Ascending aorta (tissue), 2 donors: ENCODE data around the gene RABGAP1L. TPM values are rescaled to one million over a fixed set of nuclear protein-coding genes. Genes with fewer than 3 reads are reported as not detected.

Experiments
- DNase-seq, 2 donors: peaks; one replicate each; pipeline ENCODE4 v3.0.0-alpha.2; 2019; ENCODE audit warnings: low spot score in 2 of 2
- H3K27ac ChIP-seq, 2 donors: fragments of 200-600 bp; sonication (generic); one replicate each; pipeline ENCODE4 v1.5.1; 2016 to 2017; ENCODE audit warnings: mild to moderate bottlenecking in 1 of 2
- H3K27me3 ChIP-seq: fragments of 200-600 bp; sonication (generic); one replicate; pipeline ENCODE4 v1.5.1; 2017
- H3K36me3 ChIP-seq, 2 donors: fragments of 200-600 bp; sonication (generic); one replicate each; pipeline ENCODE4 v1.5.1; 2016
- H3K4me1 ChIP-seq, 2 donors: fragments of 200-600 bp; sonication (generic); one replicate each; pipeline ENCODE4 v1.5.1; 2016 to 2017; ENCODE audit warnings: mild to moderate bottlenecking in 1 of 2
- H3K4me3 ChIP-seq, 2 donors: fragments of 200-600 bp; sonication (generic); one replicate each; pipeline ENCODE4 v1.5.1; 2016 to 2017; ENCODE audit warnings: mild to moderate bottlenecking in 1 of 2
- H3K9me3 ChIP-seq, 2 donors: fragments of 200-600 bp; sonication (generic); one replicate each; pipeline ENCODE4 v1.5.1; 2016
- CTCF ChIP-seq, 3 experiments: fragments of 200-600 bp in 2 of 3; fragments of 450-650 bp in 1 of 3; sonication (generic) in 2 of 3; IDR thresholded peaks; one replicate each; pipeline ENCODE4 v1.5.1; 2016 to 2019; ENCODE audit warnings: antibody characterized with exemption in 3 of 3, mild to moderate bottlenecking in 1 of 3, moderate library complexity in 1 of 3
- intact Hi-C: fragments of 100-400 bp; cut with DNase I; formaldehyde crosslinking; loops from one replicate; pipeline ENCODE4 v1.15.1; 2023
- total RNA-seq: library from RNA; depleted of rRNA; stranded (reverse); fragments of >200 nt; gene quantifications from one replicate; pipeline ENCODE4 v1.1.0, GENCODE V29; 2016

Gene RABGAP1L
- total RNA-seq, 1 donor from 2014 or later: 48.4 TPM

DNA sequence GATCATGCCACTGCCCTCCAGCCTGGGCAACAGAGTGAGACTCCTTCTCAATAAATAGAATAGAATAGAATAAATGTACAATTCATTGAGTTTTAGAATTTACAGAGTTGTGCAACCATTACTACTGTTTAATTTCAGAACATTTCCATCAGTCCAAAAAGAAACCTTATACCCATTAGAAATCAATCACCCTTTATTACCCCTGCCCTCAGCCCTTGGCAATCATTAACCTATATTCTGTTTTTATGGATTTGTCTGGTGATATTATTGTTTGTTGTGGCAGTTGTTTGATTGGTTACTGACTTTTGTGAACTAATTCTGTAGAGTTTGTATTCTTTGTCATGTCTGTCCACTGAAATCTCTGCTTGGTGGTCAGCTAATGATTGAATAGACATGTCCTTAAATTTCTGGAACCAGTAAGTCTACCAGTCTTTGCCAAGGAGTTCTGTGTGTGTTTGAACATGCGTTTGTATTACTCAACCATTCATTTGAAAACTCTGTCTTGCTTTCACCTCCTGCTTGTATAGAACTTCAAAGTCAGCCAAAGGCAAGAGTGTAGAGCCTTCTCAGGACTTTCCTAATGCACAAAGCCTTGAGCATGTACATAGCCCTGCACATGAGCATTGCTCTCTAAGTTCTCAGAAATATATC lies 497.2 kb downstream of the RABGAP1L start:
- no peak for DNase-seq
- Histone ChIP-seq H3K27me3 (no peaks in the 10 kb centered on the region), H3K9me3 (no peaks in the 10 kb centered on the region), H3K4me1 (no peaks in the 10 kb centered on the region), H3K27ac (no peak overlapping the region), H3K36me3 (no peaks in the 10 kb centered on the region), H3K4me3 (no peak overlapping the region)
- intact Hi-C loops: no loop called here
- TF ChIP-seq CTCF (IDR thresholded peaks at IDR 0.05): no peak

- Histone ChIP-seq H3K27me3 (no peaks in the 10 kb centered on the region), H3K36me3 (no peaks in the 10 kb centered on the region), H3K4me3 (no peak overlapping the region), H3K27ac (no peak overlapping the region), H3K4me1 (no peaks in the 10 kb centered on the region), H3K9me3 (no peaks in the 10 kb centered on the region)
- intact Hi-C loops: no loop called here
- no peak for TF ChIP-seq CTCF (IDR thresholded peaks at IDR 0.05)
- DNase-seq: no peak
Measured at GRCh38 chr1:174657411-174657810, 498.1 kb downstream of the RABGAP1L start.

DNA sequence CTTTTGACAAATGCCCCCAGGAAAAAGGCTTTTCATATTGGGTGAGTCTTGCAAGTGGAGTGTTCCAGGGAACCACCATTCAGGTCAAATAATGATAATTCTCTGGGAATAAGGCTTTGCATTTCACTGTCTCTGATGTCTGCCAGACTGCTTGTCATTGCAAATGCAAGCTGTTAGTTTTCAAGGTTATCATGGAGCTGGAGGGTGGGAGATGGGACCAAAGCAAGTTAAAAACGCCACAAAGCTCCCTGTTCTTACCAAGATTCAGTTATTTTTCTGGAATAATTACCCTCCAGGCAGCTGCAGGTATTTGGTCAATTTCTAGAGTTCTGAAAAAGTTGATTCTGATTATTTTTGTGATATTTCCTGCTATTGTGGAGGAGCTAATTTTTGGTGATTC lies 498.6 kb downstream of the RABGAP1L start:
- Histone ChIP-seq H3K36me3 (no peaks in the 10 kb centered on the region), H3K27ac (no peak overlapping the region), H3K4me3 (no peak overlapping the region), H3K4me1 (no peaks in the 10 kb centered on the region), H3K27me3 (no peaks in the 10 kb centered on the region), H3K9me3 (no peaks in the 10 kb centered on the region)
- no peak for DNase-seq
- TF ChIP-seq CTCF (IDR thresholded peaks at IDR 0.05): no peak
- intact Hi-C loops: no loop called here

GRCh38 chr1:174659823-174660222 lies 500.5 kb downstream of the RABGAP1L start:
- no peaks in the 10 kb centered on the region for H3K9me3 ChIP-seq
- H3K4me3 ChIP-seq: no peak overlapping the region
- no peaks in the 10 kb centered on the region for H3K4me1 ChIP-seq
- no peak for TF ChIP-seq CTCF (IDR thresholded peaks at IDR 0.05)
- no peak for DNase-seq
- no peaks in the 10 kb centered on the region for H3K27me3 ChIP-seq
- no peaks in the 10 kb centered on the region for H3K36me3 ChIP-seq
- intact Hi-C loops: no loop called here
- H3K27ac ChIP-seq: no peak overlapping the region

DNA sequence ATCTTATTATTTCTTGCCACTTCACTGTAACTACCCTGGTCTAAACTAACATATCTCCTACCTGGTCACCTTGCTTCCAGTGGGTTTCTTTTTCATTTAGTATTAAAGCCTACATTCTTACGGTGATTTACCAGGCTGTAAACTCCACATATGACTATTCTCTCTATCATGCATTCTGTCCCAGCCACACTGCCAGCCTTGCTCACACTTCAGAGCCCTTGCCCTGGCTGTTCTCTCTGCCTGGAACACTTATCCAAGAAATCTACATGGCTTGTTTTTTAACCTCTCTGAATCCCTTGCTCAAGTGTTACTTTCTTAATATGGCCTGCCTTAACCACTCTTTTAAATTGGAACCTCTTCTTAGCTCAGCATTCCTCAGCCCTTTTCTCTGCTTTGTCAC lies 501.2 kb downstream of the RABGAP1L start:
- Histone ChIP-seq H3K27me3 (no peaks in the 10 kb centered on the region), H3K4me1 (no peaks in the 10 kb centered on the region), H3K27ac (no peak overlapping the region), H3K4me3 (no peak overlapping the region), H3K9me3 (no peaks in the 10 kb centered on the region), H3K36me3 (no peaks in the 10 kb centered on the region)
- no peak for DNase-seq
- no peak for TF ChIP-seq CTCF (IDR thresholded peaks at IDR 0.05)
- intact Hi-C loops: no loop called here

DNA sequence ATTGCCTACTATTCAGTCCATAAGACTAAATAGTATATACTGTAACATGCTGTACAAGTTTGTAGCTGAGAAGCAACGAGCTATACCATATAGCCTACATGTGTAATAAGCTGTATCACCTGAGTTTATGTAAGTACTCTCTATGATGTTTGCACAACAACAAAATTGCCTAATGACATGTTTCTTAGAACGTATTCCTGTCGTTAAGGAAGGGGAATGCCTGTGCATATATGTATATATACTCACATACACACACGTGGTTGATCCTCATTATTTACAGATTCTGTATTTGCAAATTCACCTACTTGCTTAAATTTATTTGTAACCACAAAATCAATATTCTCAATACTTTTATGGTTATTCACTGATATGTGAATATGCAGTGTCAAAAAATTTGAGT lies 504.0 kb downstream of the RABGAP1L start:
- TF ChIP-seq CTCF (IDR thresholded peaks at IDR 0.05): no peak
- no peaks in the 10 kb centered on the region for H3K9me3 ChIP-seq
- no peak overlapping the region for H3K27ac ChIP-seq
- intact Hi-C loops: no loop called here
- no peaks in the 10 kb centered on the region for H3K27me3 ChIP-seq
- DNase-seq: no peak
- no peak overlapping the region for H3K4me3 ChIP-seq
- H3K4me1 ChIP-seq: no peaks in the 10 kb centered on the region
- H3K36me3 ChIP-seq: no peaks in the 10 kb centered on the region
